Activated naive CD4-positive, alpha-beta T cell treated with anti-CD3 and anti-CD28 coated beads, Interleukin-2, amount 50 U/mL, for 72 hours (primary cell): ENCODE measurements around the gene SEC14L1. TPM values are rescaled to one million over a fixed set of nuclear protein-coding genes. Genes with fewer than 3 reads are reported as not detected.

Source experiments
- ATAC-seq, 2 donors: fragments of 150-1000 bp; cut with Tn5 transposase; 2 replicates each; pipeline ENCODE4 v1.10.0; 2021; ENCODE audit warnings: mild to moderate bottlenecking in 2 of 2, moderate library complexity in 2 of 2
- DNase-seq, 2 donors: peaks; one replicate each; pipeline ENCODE4 v3.0.0; 2021 to 2022; ENCODE audit warnings: low spot score in 2 of 2
- H3K27ac Mint-ChIP-seq, 2 donors: one replicate each; pipeline ENCODE4 v1.8.0; 2022; ENCODE audit warnings: mild to moderate bottlenecking in 2 of 2, mixed read lengths in 2 of 2
- H3K36me3 Mint-ChIP-seq, 2 donors: one replicate each; pipeline ENCODE4 v1.8.0; 2022; ENCODE audit warnings: mixed read lengths in 2 of 2
- H3K9me3 Mint-ChIP-seq, 2 donors: one replicate each; pipeline ENCODE4 v1.8.0; 2022; ENCODE audit warnings: mixed read lengths in 2 of 2
- total RNA-seq, 2 donors: library from RNA; stranded (reverse); gene quantifications; one replicate each; pipeline ENCODE4 v1.2.3, GENCODE V29; 2022

SEC14L1 gene
- total RNA-seq, 2 donors from 2014 or later, result 53.4 to 103 TPM

GRCh38 chr17:77129568-77130301 is 11.0 kb upstream of the SEC14L1 start:
- Mint-ChIP-seq H3K36me3 (no peaks in the 10 kb centered on the region), H3K9me3 (no peaks in the 10 kb centered on the region), H3K27ac (no peak overlapping the region)
- no peak for DNase-seq
- no peak for ATAC-seq

DNA sequence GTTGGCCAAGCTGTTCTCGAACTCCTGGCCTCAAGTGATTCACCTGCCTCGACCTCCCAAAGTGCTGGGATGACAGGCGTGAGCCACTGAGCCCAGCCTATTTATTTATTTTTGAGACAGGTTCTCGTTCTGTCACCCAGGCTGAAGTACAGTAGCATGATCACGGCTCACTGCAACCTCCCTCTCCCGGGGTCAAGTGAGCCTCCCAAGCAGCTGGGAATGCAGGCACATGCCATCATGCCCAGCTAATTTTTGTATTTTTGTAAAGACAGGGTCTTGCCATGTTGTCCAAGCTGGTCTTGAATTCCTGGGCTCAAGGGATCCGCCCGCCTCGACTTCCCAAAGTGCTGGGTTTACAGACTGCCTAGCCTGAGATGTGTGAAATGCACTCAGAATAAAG is 10.2 kb upstream of the SEC14L1 start:
- no peak for ATAC-seq
- no peak for DNase-seq
- Mint-ChIP-seq H3K36me3 (no peaks in the 10 kb centered on the region), H3K9me3 (no peaks in the 10 kb centered on the region), H3K27ac (no peak overlapping the region)

DNA sequence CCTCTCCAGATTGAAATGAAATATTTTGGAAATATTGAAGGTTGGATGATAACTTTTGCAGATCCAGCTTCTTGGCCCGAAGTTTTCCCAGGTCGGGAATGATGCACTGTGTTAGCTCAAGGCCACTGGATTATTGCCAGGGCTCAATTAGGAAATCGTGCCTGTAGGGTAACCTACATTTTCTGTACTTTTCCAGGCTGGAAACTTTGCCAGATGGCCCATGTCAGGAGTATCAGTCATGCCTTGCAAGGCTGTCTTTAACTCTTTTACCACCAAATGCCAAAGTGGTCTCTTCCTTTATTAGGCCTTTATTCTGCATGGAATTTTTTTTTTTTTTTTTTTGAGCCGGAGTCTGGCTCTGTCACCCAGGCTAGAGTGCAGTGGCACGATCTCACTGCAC is 8.9 kb upstream of the SEC14L1 start:
- no peak overlapping the region for H3K27ac Mint-ChIP-seq
- ATAC-seq (no peak), DNase-seq (no peak)
- peaks cover 0 to under 1% of the 10 kb centered on the region in 2 donors for H3K36me3 Mint-ChIP-seq
- no peaks in the 10 kb centered on the region for H3K9me3 Mint-ChIP-seq

- peak overlapping the region in 1 of 2 donors; percentile 72 for H3K27ac Mint-ChIP-seq
- H3K9me3 Mint-ChIP-seq, result peaks cover 0 to 4% of the 10 kb centered on the region in 2 donors
- DNase-seq (no peak), ATAC-seq (no peak)
- peaks cover 0 to 7% of the 10 kb centered on the region in 2 donors for H3K36me3 Mint-ChIP-seq
Measured at GRCh38 chr17:77132411-77133086, 8.2 kb upstream of the SEC14L1 start.

DNA sequence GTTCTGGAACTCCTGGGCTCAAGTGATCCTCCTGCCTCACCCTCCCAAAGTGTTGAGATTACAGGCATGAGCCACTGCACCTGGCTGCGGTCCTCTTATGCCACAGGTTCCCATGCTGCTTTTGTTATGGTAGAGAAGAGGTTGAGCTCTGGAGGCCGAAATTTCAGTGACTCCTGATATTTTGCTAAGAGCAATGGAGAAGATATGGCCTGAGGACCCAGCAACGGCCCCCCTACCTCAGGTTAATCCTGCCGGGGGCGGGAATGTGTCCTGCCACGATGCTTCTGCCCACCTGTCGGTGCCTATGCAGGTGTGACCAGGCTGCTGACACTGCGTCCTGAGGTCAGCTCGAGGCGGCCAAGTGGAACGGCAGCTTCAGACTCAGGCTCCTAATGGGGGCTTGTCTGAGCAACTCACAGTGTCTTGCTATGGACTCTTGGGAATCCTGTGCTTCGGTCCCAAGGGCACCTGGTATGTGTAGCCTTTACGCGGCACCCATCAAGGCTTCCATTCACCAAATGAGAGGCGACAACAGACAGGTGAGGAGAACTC is 7.6 kb upstream of the SEC14L1 start:
- ATAC-seq (no peak), DNase-seq (no peak)
- peak overlapping the region in 1 of 2 donors; percentile 72 for H3K27ac Mint-ChIP-seq
- peaks cover 0 to 10% of the 10 kb centered on the region in 2 donors for H3K9me3 Mint-ChIP-seq
- peaks cover 0 to 13% of the 10 kb centered on the region in 2 donors for H3K36me3 Mint-ChIP-seq

DNA sequence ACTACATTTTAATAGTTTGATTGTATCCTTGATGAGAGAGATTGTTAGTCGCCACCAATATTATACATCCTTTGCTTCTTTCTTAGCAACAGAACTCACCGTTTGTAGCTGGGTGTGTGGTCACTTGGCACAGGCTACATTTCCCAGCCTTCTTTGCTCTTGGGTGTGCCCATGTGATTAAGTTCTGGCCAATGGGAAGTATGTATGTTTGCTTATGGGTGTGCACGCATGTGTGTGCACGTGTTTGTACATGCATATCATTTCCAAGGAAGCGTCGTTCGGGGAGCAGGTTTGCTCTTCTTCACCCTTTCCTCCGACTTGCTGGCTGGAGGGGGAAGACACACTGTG is 4.4 kb upstream of the SEC14L1 start:
- ATAC-seq, result no peak
- Mint-ChIP-seq H3K27ac (peak overlapping the region in 1 of 2 donors; percentile 83), H3K36me3 (peaks cover 0 to 29% of the 10 kb centered on the region in 2 donors), H3K9me3 (peaks cover 0 to 10% of the 10 kb centered on the region in 2 donors)
- DNase-seq, result no peak

DNA sequence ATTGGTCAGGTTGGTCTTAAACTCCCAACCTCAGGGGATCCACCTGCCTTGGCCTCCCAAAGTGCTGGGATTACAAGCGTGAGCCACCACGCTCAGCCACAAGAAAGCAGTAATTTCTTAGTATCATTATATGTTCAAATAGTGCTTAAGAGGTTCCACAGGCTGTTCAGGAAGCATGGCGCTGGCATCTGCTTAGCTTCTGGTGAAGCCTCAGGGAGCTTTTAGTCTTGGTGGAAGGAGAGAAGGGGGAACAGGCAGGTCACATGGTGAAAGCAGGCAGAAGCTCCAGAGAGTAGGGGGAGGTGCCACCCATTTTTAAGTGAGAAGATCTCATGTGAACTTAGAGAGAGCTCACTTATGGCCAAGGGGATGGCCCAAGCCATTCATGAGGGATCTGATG is 3.7 kb upstream of the SEC14L1 start:
- Mint-ChIP-seq H3K9me3 (peaks cover 0 to 10% of the 10 kb centered on the region in 2 donors), H3K27ac (peak overlapping the region in 1 of 2 donors; percentile 84), H3K36me3 (peaks cover 4 to 35% of the 10 kb centered on the region in 2 donors)
- DNase-seq (no peak), ATAC-seq (no peak)

DNA sequence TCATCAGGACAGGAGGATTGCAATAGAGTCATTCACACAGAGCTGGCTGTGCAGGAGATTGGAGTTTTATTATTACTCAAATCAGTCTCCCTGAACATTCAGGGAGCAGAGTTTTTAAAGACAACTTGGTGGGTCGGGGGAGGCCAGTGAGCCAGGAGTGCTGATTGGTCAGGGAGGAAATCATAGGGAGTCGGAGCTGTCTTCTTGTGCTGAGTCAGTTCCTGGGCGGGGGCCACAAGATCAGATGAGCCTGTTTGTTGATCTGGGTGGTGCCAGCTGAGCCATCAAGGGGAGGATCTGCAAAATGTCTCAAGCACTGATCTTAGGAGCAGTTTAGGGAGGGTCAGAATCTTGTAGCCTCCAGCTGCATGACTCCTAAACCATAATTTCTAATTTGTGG is 2.9 kb upstream of the SEC14L1 start:
- Mint-ChIP-seq H3K27ac (peak overlapping the region; percentile 84), H3K36me3 (peaks cover 4 to 35% of the 10 kb centered on the region in 2 donors), H3K9me3 (peaks cover 0 to 10% of the 10 kb centered on the region in 2 donors)
- DNase-seq (peak; percentile 44 to 80), ATAC-seq (peak in 1 of 2 donors; percentile 25)

DNA sequence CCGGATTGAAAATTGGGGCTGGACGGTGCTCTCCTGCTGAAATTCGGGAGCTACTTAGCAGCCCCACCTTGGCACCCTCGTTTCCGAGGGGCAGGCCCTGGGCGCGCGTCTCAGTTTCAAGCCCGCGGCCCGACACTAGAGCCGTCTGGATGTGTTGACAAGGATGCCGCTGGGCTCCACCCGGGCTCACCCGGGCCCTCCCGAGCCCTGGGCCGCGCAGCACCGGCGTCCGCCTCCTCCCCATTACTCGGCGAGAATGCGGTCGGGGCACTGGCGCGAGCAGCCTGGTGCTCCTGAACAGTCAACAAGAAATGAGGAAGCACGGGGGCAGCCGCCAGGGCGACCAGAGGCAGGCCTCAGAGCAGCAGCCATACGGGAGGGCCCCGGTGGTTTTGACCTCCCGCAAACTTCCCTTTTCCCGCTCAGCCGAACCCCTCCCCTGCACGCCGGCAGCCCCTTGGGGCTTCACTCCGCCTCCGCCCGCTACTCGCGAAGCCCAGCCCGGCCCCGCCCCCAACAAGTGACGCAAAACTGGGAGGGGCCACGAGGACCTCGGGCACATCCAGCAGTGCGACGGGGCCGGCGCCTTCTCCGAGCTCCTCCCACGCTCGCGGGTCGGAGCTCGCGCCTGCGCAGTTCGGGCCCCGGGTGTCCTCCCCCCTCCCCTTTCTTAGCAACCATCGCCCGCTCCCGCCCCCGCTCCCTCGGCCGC is 447 bp upstream of the SEC14L1 start:
- DNase-seq (peak; percentile 99), ATAC-seq (peak; percentile 76 to 91)
- Mint-ChIP-seq H3K36me3 (peaks cover 4 to 44% of the 10 kb centered on the region in 2 donors), H3K9me3 (peaks cover 0 to 10% of the 10 kb centered on the region in 2 donors), H3K27ac (peak overlapping the region; percentile 89 to 97)

- H3K36me3 Mint-ChIP-seq, result peaks cover 4 to 47% of the 10 kb centered on the region in 2 donors
- no peak for ATAC-seq
- peak overlapping the region; percentile 87 to 96 for H3K27ac Mint-ChIP-seq
- DNase-seq, result no peak
- peaks cover 0 to 10% of the 10 kb centered on the region in 2 donors for H3K9me3 Mint-ChIP-seq
Measured at GRCh38 chr17:77141846-77142449, 1.2 kb downstream of the SEC14L1 start.

- H3K27ac Mint-ChIP-seq, result peak overlapping the region in 1 of 2 donors; percentile 7
- peaks cover 0 to 5% of the 10 kb centered on the region in 2 donors for H3K9me3 Mint-ChIP-seq
- no peak for ATAC-seq
- H3K36me3 Mint-ChIP-seq, result peaks cover 4 to 47% of the 10 kb centered on the region in 2 donors
- no peak for DNase-seq
Measured at GRCh38 chr17:77142689-77143088, 1.9 kb downstream of the SEC14L1 start.

DNA sequence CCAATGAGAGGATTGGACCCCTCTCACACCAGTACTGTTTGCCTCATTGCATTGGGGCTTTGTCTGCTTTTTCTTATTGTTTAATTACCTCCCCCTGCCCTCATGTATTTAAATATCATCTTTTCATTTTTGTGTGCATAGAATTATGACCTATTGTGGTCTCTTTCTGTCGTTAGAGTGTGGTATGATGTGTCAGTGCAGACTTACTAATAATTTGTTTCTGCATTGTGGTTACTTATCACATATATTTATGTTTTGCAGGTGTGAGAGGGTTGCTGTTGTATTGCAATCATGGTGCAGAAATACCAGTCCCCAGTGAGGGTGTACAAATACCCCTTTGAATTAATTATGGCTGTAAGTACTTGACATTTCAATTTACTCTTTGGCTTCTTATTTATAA is 2.5 kb downstream of the SEC14L1 start:
- H3K36me3 Mint-ChIP-seq, result peaks cover 4 to 42% of the 10 kb centered on the region in 2 donors
- ATAC-seq, result no peak
- no peak overlapping the region for H3K27ac Mint-ChIP-seq
- DNase-seq, result no peak
- no peaks in the 10 kb centered on the region for H3K9me3 Mint-ChIP-seq

GRCh38 chr17:77144227-77144626 is 3.5 kb downstream of the SEC14L1 start:
- no peak for ATAC-seq
- H3K9me3 Mint-ChIP-seq, result no peaks in the 10 kb centered on the region
- no peak overlapping the region for H3K27ac Mint-ChIP-seq

GRCh38 chr17:77145224-77145611 is 4.4 kb downstream of the SEC14L1 start:
- no peak for ATAC-seq
- peaks cover 8 to 27% of the 10 kb centered on the region in 2 donors for H3K36me3 Mint-ChIP-seq
- H3K27ac Mint-ChIP-seq, result peak overlapping the region; percentile 72 to 76
- H3K9me3 Mint-ChIP-seq, result no peaks in the 10 kb centered on the region
- DNase-seq, result no peak

More at GRCh38 chr17:77144227-77144626, 3.5 kb downstream of the SEC14L1 start:
- DNase-seq, result no peak
- H3K36me3 Mint-ChIP-seq, result peaks cover 4 to 33% of the 10 kb centered on the region in 2 donors

DNA sequence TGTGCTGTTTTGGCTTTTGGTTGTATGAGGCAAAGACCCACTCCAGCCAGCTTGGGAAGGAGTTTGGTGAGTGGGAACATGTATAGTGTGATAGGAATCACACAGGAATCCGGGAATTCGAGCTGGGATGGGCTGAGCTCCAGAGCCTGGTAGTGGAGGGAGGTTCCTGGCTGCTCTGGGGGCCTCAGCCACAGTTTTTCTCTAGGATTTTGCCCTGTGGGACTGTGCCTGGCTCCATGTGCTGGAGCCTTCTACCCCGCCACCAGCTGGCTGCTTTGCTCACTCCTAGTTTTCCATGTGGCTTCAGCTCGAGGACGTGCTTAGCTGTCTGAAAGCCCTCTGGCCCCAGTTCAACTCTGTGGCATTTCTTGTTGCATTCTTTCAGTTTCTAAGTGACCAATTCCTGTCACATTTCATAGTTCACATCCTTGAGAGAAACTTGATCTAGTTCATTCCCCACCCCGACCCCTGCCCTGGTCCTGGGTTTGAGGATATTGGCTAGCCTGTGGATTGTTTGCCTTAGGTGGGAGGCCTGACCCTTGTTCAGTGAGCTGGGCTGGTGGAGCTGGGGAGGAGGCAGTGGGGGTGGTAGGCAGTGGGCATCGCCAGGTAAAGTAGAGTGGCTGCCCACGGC is 5.0 kb downstream of the SEC14L1 start:
- H3K9me3 Mint-ChIP-seq, result no peaks in the 10 kb centered on the region
- peak overlapping the region; percentile 72 to 76 for H3K27ac Mint-ChIP-seq
- peak in 1 of 2 donors; percentile 17 for ATAC-seq
- H3K36me3 Mint-ChIP-seq, result peaks cover 8 to 27% of the 10 kb centered on the region in 2 donors
- DNase-seq, result no peak

DNA sequence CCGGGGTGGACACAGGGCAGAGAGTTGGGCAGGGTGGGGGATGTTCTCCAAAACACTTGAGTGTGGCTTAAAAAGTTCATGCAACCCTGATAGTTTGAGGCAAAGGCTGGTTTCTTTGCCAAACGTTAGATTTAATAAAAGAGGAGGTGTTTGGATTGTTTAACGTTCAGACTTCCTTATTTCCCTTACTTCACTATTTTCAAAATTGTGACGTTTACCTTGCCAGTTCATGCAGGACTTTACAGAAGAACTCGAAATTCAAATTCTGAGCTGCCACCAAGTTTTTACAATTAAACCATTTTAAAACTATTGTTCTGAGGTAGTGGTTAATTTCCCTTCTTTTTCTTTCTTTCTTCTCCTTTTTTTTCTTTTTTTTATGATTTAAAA is 5.5 kb downstream of the SEC14L1 start:
- H3K9me3 Mint-ChIP-seq, result no peaks in the 10 kb centered on the region
- H3K27ac Mint-ChIP-seq, result peak overlapping the region; percentile 76 to 77
- DNase-seq (no peak), ATAC-seq (no peak)
- H3K36me3 Mint-ChIP-seq, result peaks cover 8 to 27% of the 10 kb centered on the region in 2 donors
